ENCODE results near the gene CTR9. TPM values are rescaled to one million over a fixed set of nuclear protein-coding genes. Genes with fewer than 3 reads are reported as not detected.

Gene CTR9
- total and polyA plus RNA-seq, 9 of the 15 experiments (the other 6 are each of a cell fraction or from before 2014, with no cell fraction given), result 25.4 to 79.3 (median 47.3) TPM

GRCh38 chr11:10719616-10720015, 31.4 kb upstream of the CTR9 start (continued):
- no peak for TF ChIP-seq STAT6 (CRISPR knock-in tag; IDR thresholded peaks at IDR 0.05)
- TF ChIP-seq POLR2G (IDR thresholded peaks at IDR 0.05; ENCODE audit: low read depth, low read length), result no peak
- TF ChIP-seq THAP12 (CRISPR knock-in tag; IDR thresholded peaks at IDR 0.05), result no peak
- no peak for TF ChIP-seq GABPB2 (CRISPR knock-in tag; conservative IDR thresholded peaks at IDR 0.05)
- no peak for TF ChIP-seq CEBPZ (IDR thresholded peaks at IDR 0.05; ENCODE audit: borderline replicate concordance, low read depth, low read length)
- TF ChIP-seq RNF219 (CRISPR knock-in tag; IDR thresholded peaks at IDR 0.05), result no peak
- no peak for TF ChIP-seq ZEB2 (IDR thresholded peaks at IDR 0.05)
- TF ChIP-seq DPF2 (IDR thresholded peaks at IDR 0.05), result no peak
- no peak for TF ChIP-seq YBX1 (IDR thresholded peaks at IDR 0.05)
